ENCODE measurements around the gene KRTCAP2. TPM values are rescaled to one million over a fixed set of nuclear protein-coding genes. Genes with fewer than 3 reads are reported as not detected.

The KRTCAP2 gene
- total RNA-seq, 1 donor from 2014 or later = 146 TPM

- no peak for DNase-seq (ENCODE audit: low spot score in 2 of 2)
- Histone ChIP-seq H3K27me3 (no peaks in the 10 kb centered on the region), H3K4me1 (peaks cover 2 to 11% of the 10 kb centered on the region in 2 donors), H3K4me3 (no peak overlapping the region), H3K9me3 (no peaks in the 10 kb centered on the region), H3K27ac (no peak overlapping the region), H3K36me3 (no peaks in the 10 kb centered on the region)
- intact Hi-C loops (cut with DNase I) = no loop called here
- no peak for TF ChIP-seq CTCF (IDR thresholded peaks at IDR 0.05)
These were observed 50.8 kb downstream of the KRTCAP2 start for GRCh38 chr1:155122308-155122707.

GRCh38 chr1:155121249-155121648 lies 51.9 kb downstream of the KRTCAP2 start:
- intact Hi-C loops (cut with DNase I) = no loop called here

GRCh38 chr1:155120253-155120652 lies 52.9 kb downstream of the KRTCAP2 start:
- Histone ChIP-seq H3K4me1 (no peaks in the 10 kb centered on the region), H3K36me3 (no peaks in the 10 kb centered on the region), H3K4me3 (no peak overlapping the region), H3K27me3 (no peaks in the 10 kb centered on the region), H3K9me3 (no peaks in the 10 kb centered on the region), H3K27ac (no peak overlapping the region)
- TF ChIP-seq CTCF (IDR thresholded peaks at IDR 0.05) = no peak
- intact Hi-C loops (cut with DNase I) = no loop called here
- DNase-seq (ENCODE audit: low spot score in 2 of 2) = no peak

More at GRCh38 chr1:155121249-155121648, 51.9 kb downstream of the KRTCAP2 start:
- Histone ChIP-seq H3K36me3 (no peaks in the 10 kb centered on the region), H3K27ac (no peak overlapping the region), H3K27me3 (no peaks in the 10 kb centered on the region), H3K9me3 (no peaks in the 10 kb centered on the region), H3K4me3 (no peak overlapping the region), H3K4me1 (peaks cover 0 to 4% of the 10 kb centered on the region in 2 donors)
- no peak for DNase-seq (ENCODE audit: low spot score in 2 of 2)
- no peak for TF ChIP-seq CTCF (IDR thresholded peaks at IDR 0.05)

Other genes with a start within 250 kb of the KRTCAP2 start
- 9.6 TPM for gene PMVK, start 236.6 kb downstream of the KRTCAP2 start, total RNA-seq
- 70.0 TPM for gene PBXIP1, start 217.2 kb downstream of the KRTCAP2 start, total RNA-seq
- gene PYGO2, start 211.5 kb downstream of the KRTCAP2 start, total RNA-seq = 48.7 TPM
- gene SHC1, start 202.6 kb downstream of the KRTCAP2 start, total RNA-seq = 211 TPM
- 40.4 TPM for gene CKS1B, start 198.6 kb downstream of the KRTCAP2 start, total RNA-seq
- 31.2 TPM for gene FLAD1, start 190.0 kb downstream of the KRTCAP2 start, total RNA-seq
- not detected for gene LENEP, start 179.7 kb downstream of the KRTCAP2 start, total RNA-seq
- 83.1 TPM for gene ZBTB7B, start 170.5 kb downstream of the KRTCAP2 start, total RNA-seq
- 0.64 TPM for gene DCST2, start 139.5 kb downstream of the KRTCAP2 start, total RNA-seq
- not detected for gene DCST1, start 139.5 kb downstream of the KRTCAP2 start, total RNA-seq
- gene ADAM15, start 122.0 kb downstream of the KRTCAP2 start, total RNA-seq = 610 TPM
- gene EFNA4, start 109.6 kb downstream of the KRTCAP2 start, total RNA-seq = 11.2 TPM
- 1.5 TPM for gene EFNA3, start 94.5 kb downstream of the KRTCAP2 start, total RNA-seq
- 66.7 TPM for gene EFNA1, start 45.4 kb downstream of the KRTCAP2 start, total RNA-seq
- gene SLC50A1, start 37.5 kb downstream of the KRTCAP2 start, total RNA-seq = 9.4 TPM
- 78.2 TPM for gene DPM3, start 32.8 kb downstream of the KRTCAP2 start, total RNA-seq
- not detected for gene TRIM46, start 545 bp upstream of the KRTCAP2 start, total RNA-seq
- 40.3 TPM for gene THBS3, start 34.6 kb upstream of the KRTCAP2 start, total RNA-seq
- 23.9 TPM for gene MTX1, start 35.4 kb upstream of the KRTCAP2 start, total RNA-seq
- 34.5 TPM for gene ENTREP3, start 82.2 kb upstream of the KRTCAP2 start, total RNA-seq
- gene SCAMP3, start 89.1 kb upstream of the KRTCAP2 start, total RNA-seq = 63.6 TPM
- gene CLK2, start 100.2 kb upstream of the KRTCAP2 start, total RNA-seq = 32.1 TPM
- 2.6 TPM for gene HCN3, start 104.2 kb upstream of the KRTCAP2 start, total RNA-seq
- not detected for gene PKLR, start 128.1 kb upstream of the KRTCAP2 start, total RNA-seq
- 51.7 TPM for gene FDPS, start 135.6 kb upstream of the KRTCAP2 start, total RNA-seq
- 18.4 TPM for gene RUSC1, start 147.6 kb upstream of the KRTCAP2 start, total RNA-seq